Measurements from ENCODE around the gene CPT1B.

CPT1B gene

DNA sequence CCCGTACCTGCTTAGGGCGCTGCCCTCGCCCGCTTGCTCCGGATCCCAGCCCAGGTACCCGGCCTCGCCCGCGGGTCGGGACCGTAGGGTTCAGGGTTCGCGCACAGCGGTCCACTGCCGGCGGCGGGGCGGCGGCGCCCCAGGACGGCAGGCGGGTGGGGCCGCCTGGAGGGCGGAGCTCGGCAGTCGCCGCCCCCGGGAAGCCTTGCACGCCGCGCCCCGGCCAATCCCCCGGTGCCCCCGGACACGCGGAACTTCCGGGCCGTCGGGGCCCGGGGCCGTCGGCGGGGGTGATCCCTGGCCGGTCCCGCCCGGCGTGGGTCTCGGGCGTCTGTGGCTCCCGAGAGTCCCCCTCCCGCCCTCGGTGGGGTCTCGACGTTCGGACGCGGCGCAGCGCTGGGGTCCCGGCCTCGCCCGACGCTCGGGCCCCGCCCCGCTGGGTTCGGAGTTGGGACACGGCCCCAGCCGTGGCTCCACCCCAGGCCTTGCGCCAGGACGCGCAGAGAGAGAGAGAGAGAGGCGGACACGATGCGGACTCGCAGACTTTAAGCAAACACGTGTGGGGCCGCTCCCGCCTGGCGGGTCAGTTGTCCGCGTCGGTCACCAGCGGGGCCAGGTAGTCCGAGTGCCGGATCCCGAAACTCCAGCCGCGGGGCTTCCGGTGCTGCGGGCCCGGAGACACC lies 48.2 kb downstream of the CPT1B start, which contains the start of gene TYMP:
TSS of gene TYMP (minus strand) at position 116 of the 683 bp plus-strand sequence. CDS start 303 bp downstream, outside the sequence.
- Mint-ChIP-seq H3K9me3 (no peaks in the 10 kb centered on the region), H3K4me3 (peak within 1 kb of the TSS; percentile 65 to 80 (median 71)), H3K27ac (no peak within 1 kb of the TSS), H3K36me3 (ENCODE audit: low read depth) (no peaks in the 10 kb centered on the region), H3K4me1 (peaks cover 23% of the 10 kb centered on the region), H3K27me3 (ENCODE audit: low read depth) (peaks cover 66% of the 10 kb centered on the region)
- TF ChIP-seq, protein P1, sequence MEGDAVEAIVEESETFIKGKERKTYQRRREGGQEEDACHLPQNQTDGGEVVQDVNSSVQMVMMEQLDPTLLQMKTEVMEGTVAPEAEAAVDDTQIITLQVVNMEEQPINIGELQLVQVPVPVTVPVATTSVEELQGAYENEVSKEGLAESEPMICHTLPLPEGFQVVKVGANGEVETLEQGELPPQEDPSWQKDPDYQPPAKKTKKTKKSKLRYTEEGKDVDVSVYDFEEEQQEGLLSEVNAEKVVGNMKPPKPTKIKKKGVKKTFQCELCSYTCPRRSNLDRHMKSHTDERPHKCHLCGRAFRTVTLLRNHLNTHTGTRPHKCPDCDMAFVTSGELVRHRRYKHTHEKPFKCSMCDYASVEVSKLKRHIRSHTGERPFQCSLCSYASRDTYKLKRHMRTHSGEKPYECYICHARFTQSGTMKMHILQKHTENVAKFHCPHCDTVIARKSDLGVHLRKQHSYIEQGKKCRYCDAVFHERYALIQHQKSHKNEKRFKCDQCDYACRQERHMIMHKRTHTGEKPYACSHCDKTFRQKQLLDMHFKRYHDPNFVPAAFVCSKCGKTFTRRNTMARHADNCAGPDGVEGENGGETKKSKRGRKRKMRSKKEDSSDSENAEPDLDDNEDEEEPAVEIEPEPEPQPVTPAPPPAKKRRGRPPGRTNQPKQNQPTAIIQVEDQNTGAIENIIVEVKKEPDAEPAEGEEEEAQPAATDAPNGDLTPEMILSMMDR (IDR thresholded peaks at IDR 0.05; ENCODE audit: unreplicated experiment in 3 of 3): no peak

GRCh38 chr22:50529416-50529896 lies 48.8 kb downstream of the CPT1B start:
- H3K4me3 Mint-ChIP-seq: no peak overlapping the region
- peaks cover 4% of the 10 kb centered on the region for H3K36me3 Mint-ChIP-seq (ENCODE audit: low read depth)
- peaks cover 62% of the 10 kb centered on the region for H3K27me3 Mint-ChIP-seq (ENCODE audit: low read depth)
- TF ChIP-seq, protein P1 (IDR thresholded peaks at IDR 0.05; ENCODE audit: unreplicated experiment in 3 of 3): no peak
- no peaks in the 10 kb centered on the region for H3K9me3 Mint-ChIP-seq
- peaks cover 24% of the 10 kb centered on the region for H3K4me1 Mint-ChIP-seq
- no peak overlapping the region for H3K27ac Mint-ChIP-seq

- Mint-ChIP-seq H3K4me3 (peak overlapping the region; percentile 77 to 80 (median 80)), H3K9me3 (no peaks in the 10 kb centered on the region), H3K4me1 (peaks cover 20% of the 10 kb centered on the region), H3K27me3 (ENCODE audit: low read depth) (peaks cover 56% of the 10 kb centered on the region), H3K27ac (no peak overlapping the region), H3K36me3 (ENCODE audit: low read depth) (peaks cover 6% of the 10 kb centered on the region)
- TF ChIP-seq, protein P1 (IDR thresholded peaks at IDR 0.05; ENCODE audit: unreplicated experiment in 3 of 3): no peak
These were observed 49.4 kb downstream of the CPT1B start for GRCh38 chr22:50528682-50529415.

DNA sequence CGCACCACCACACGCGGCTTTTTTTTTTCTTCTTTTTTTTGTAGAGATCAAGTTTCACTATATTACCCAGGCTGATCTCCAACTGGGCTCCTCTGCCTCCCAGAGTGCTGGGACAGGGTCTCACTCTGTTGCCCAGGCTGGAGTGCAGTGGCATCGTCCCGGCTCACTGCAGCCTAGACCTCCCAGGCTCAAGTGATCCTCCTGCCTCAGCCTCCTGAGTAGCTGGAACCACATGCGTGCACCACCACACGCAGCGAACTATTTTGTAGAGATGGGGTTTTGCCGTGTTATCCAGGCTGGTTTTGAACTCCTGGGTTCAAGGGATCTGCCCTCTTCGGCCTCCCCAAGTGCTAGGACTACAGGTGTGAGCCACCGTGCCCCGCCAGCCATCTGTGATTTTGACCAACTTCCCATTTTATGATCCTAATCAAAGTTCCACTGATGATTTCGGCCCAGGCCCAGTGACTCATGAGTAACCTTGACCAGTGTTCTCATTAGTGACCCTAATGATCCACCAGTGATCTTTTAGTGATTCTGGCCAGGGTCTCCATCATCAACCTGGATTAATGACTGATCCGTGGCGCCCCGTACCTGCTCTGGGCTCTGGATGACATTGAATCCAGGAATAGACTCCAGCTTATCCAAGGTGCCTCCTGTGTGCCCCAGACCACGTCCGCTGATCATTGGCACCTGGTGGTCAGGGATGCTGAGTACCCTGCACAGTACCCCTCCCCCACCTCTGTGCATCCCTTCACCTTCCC lies 50.1 kb downstream of the CPT1B start:
- peak overlapping the region in 2 of 3 experiments; percentile 44 to 51 for H3K27ac Mint-ChIP-seq
- H3K27me3 Mint-ChIP-seq (ENCODE audit: low read depth): peaks cover 48% of the 10 kb centered on the region
- H3K4me3 Mint-ChIP-seq: peak overlapping the region; percentile 77 to 80 (median 80)
- no peaks in the 10 kb centered on the region for H3K9me3 Mint-ChIP-seq
- TF ChIP-seq, protein P1 (IDR thresholded peaks at IDR 0.05; ENCODE audit: unreplicated experiment in 3 of 3): no peak
- H3K36me3 Mint-ChIP-seq (ENCODE audit: low read depth): peaks cover 6% of the 10 kb centered on the region
- H3K4me1 Mint-ChIP-seq: peaks cover 13% of the 10 kb centered on the region

DNA sequence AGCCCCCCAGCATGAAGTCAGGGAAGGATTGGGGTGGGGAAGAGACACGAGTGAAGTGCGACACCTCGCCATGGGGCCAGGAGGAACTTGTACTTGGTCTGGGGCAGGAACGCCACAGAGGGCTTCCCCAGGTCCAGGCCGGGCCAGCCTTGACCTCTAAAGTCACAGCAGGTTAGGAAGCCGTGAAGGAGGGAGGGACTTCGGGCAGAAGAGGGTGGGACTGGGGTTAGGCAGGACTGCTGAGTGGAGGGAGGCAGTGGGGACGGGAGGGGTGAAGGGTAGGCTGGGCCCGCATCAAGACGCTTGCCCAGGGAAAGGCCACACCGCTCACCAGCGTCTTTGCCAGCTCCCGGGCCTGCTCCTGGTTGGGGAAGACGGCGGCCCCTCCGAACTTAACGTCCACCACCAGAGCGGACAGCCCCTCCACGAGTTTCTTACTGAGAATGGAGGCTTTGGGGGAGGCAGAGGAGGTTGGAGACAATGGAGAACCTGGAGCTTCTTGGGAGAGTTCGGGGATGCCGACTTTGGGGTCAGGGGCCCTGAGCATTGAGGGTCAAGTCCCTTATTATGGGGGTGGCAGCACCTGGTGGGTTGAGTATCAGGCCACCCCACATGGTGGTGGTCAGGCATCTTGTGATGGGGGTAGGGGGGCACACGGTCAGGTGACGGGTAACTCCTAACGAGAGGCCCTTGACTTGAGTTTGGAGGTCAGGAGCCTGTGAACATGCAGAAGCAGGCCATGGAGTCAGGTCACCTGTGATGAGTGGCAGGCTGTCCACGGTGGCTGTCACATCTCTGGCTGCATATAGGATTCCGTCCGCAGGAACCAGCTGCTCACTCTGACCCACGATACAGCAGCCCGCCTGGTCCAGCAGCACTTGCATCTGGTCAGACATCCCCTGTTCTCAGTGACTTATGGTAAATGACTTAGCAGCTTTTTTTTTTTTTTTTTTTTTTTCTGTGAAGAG lies 51.1 kb downstream of the CPT1B start:
- Mint-ChIP-seq H3K27me3 (ENCODE audit: low read depth) (peaks cover 38% of the 10 kb centered on the region), H3K4me3 (peak overlapping the region; percentile 77 to 80 (median 80)), H3K4me1 (peaks cover 6% of the 10 kb centered on the region), H3K36me3 (ENCODE audit: low read depth) (peaks cover 6% of the 10 kb centered on the region), H3K27ac (peak overlapping the region; percentile 44 to 68 (median 51)), H3K9me3 (no peaks in the 10 kb centered on the region)
- TF ChIP-seq, protein P1 (IDR thresholded peaks at IDR 0.05; ENCODE audit: unreplicated experiment in 3 of 3): no peak
